Astrocyte (in vitro differentiated cells and primary cell): ENCODE results near the gene FGGY. TPM values are rescaled to one million over a fixed set of nuclear protein-coding genes. Genes with fewer than 3 reads are reported as not detected.

Source experiments
- DNase-seq: peaks from one replicate; pipeline ENCODE4 v3.0.0-alpha.2; 2010; ENCODE audit warnings: low read depth
- FAIRE-seq: peaks from 2 replicates; lab custom pipeline; 2011; peaks lifted over from hg19 to GRCh38; lab: Jason Lieb, UNC
- H2AFZ ChIP-seq: 2 replicates; pipeline ENCODE4 v1.6.0; 2012; ENCODE audit warnings: low read depth, low read length, inconsistent platforms
- H3K27ac ChIP-seq: 2 replicates; pipeline ENCODE4 v1.5.1; 2011; ENCODE audit warnings: low read depth, low read length, inconsistent platforms
- H3K27me3 ChIP-seq: 2 replicates; pipeline ENCODE4 v1.6.0; 2011; ENCODE audit warnings: low read length, inconsistent platforms; ENCODE audit not compliant: insufficient read depth
- H3K36me3 ChIP-seq: 2 replicates; pipeline ENCODE4 v1.5.1; 2011; ENCODE audit warnings: low read length, inconsistent platforms; ENCODE audit not compliant: insufficient read depth
- H3K4me1 ChIP-seq: 2 replicates; pipeline ENCODE4 v1.5.1; 2011; ENCODE audit warnings: low read length, inconsistent platforms; ENCODE audit not compliant: insufficient read depth
- H3K4me2 ChIP-seq: 2 replicates; pipeline ENCODE4 v1.6.0; 2012; ENCODE audit warnings: low read length, inconsistent platforms
- H3K4me3 ChIP-seq: 2 replicates; pipeline ENCODE4 v1.5.1; 2011; ENCODE audit warnings: low read depth, mild to moderate bottlenecking, low read length, inconsistent platforms; ENCODE audit not compliant: insufficient read depth
- H3K79me2 ChIP-seq: 2 replicates; pipeline ENCODE4 v1.6.0; 2012; ENCODE audit warnings: mild to moderate bottlenecking, low read length, inconsistent platforms; ENCODE audit not compliant: insufficient read depth
- H3K9ac ChIP-seq: 2 replicates; pipeline ENCODE4 v1.6.0; 2012; ENCODE audit warnings: mild to moderate bottlenecking, low read length, inconsistent platforms
- H3K9me3 ChIP-seq: 2 replicates; pipeline ENCODE4 v1.5.1; 2012; ENCODE audit warnings: low read depth, mild to moderate bottlenecking, low read length, inconsistent platforms; ENCODE audit not compliant: insufficient read depth
- H4K20me1 ChIP-seq: 2 replicates; pipeline ENCODE4 v1.6.0; 2012; ENCODE audit warnings: low read length, inconsistent platforms; ENCODE audit not compliant: insufficient read depth
- H3K27ac Mint-ChIP-seq: one replicate; pipeline ENCODE4 v1.8.0; 2021; ENCODE audit warnings: mild to moderate bottlenecking, mixed read lengths; ENCODE audit not compliant: unreplicated experiment
- H3K27me3 Mint-ChIP-seq: one replicate; pipeline ENCODE4 v1.8.0; 2021; ENCODE audit warnings: low read depth, mixed read lengths; ENCODE audit not compliant: unreplicated experiment
- H3K36me3 Mint-ChIP-seq: one replicate; pipeline ENCODE4 v1.8.0; 2021; ENCODE audit warnings: low read depth, mixed read lengths; ENCODE audit not compliant: unreplicated experiment
- H3K4me1 Mint-ChIP-seq: one replicate; pipeline ENCODE4 v1.8.0; 2021; ENCODE audit warnings: low read depth, mixed read lengths; ENCODE audit not compliant: unreplicated experiment
- H3K4me3 Mint-ChIP-seq: one replicate; pipeline ENCODE4 v1.8.0; 2021; ENCODE audit warnings: mild to moderate bottlenecking, moderate library complexity, mixed read lengths; ENCODE audit not compliant: unreplicated experiment
- H3K9me3 Mint-ChIP-seq: one replicate; pipeline ENCODE4 v1.8.0; 2021; ENCODE audit warnings: mild to moderate bottlenecking, mixed read lengths; ENCODE audit not compliant: unreplicated experiment
- CTCF ChIP-seq: IDR thresholded peaks from 2 replicates; pipeline ENCODE4 v1.5.1; 2011; ENCODE audit warnings: low read depth, mild to moderate bottlenecking, inconsistent platforms, low read length, moderate library complexity; ENCODE audit not compliant: insufficient read depth
- EZH2 ChIP-seq: IDR thresholded peaks from 2 replicates; pipeline ENCODE4 v1.6.1; 2012; ENCODE audit warnings: mild to moderate bottlenecking, low read length, inconsistent platforms; ENCODE audit not compliant: insufficient read depth
- total RNA-seq: library from RNA; stranded (reverse); gene quantifications from 2 replicates; pipeline ENCODE4 v1.2.1, GENCODE V29; 2021

FGGY gene
- total RNA-seq, 1 donor from 2014 or later, result 6.8 TPM

- no peak for FAIRE-seq
- Mint-ChIP-seq H3K9me3 (peaks cover 3% of the 10 kb centered on the region), H3K27me3 (no peaks in the 10 kb centered on the region), H3K36me3 (no peaks in the 10 kb centered on the region), H3K27ac (no peak overlapping the region), H3K4me1 (peaks cover 21% of the 10 kb centered on the region), H3K4me3 (no peak overlapping the region)
- H3K79me2 ChIP-seq, result no peaks in the 10 kb centered on the region
- no peaks in the 10 kb centered on the region for H3K9me3 ChIP-seq
- no peaks in the 10 kb centered on the region for H3K36me3 ChIP-seq
- no peak for DNase-seq
- no peak overlapping the region for H2AFZ ChIP-seq
- TF ChIP-seq EZH2 (no peak), CTCF (no peak)
- H3K9ac ChIP-seq, result no peak overlapping the region
- peaks cover 7% of the 10 kb centered on the region for H3K4me1 ChIP-seq
- H3K4me3 ChIP-seq, result no peak overlapping the region
- no peaks in the 10 kb centered on the region for H3K27me3 ChIP-seq
- H4K20me1 ChIP-seq, result no peaks in the 10 kb centered on the region
- H3K4me2 ChIP-seq, result no peak overlapping the region
- H3K27ac ChIP-seq, result no peak overlapping the region
These were observed 399.7 kb downstream of the FGGY start for GRCh38 chr1:59696421-59697115.

GRCh38 chr1:59697150-59697800 lies 400.4 kb downstream of the FGGY start:
- H3K4me3 ChIP-seq, result no peak overlapping the region
- H3K9me3 ChIP-seq, result no peaks in the 10 kb centered on the region
- no peaks in the 10 kb centered on the region for H4K20me1 ChIP-seq
- Mint-ChIP-seq H3K9me3 (peaks cover 3% of the 10 kb centered on the region), H3K27me3 (no peaks in the 10 kb centered on the region), H3K27ac (no peak overlapping the region), H3K4me1 (peaks cover 22% of the 10 kb centered on the region), H3K36me3 (no peaks in the 10 kb centered on the region), H3K4me3 (no peak overlapping the region)
- no peaks in the 10 kb centered on the region for H3K27me3 ChIP-seq
- no peaks in the 10 kb centered on the region for H3K79me2 ChIP-seq
- FAIRE-seq (no peak), DNase-seq (no peak)
- no peak overlapping the region for H3K9ac ChIP-seq
- no peak overlapping the region for H2AFZ ChIP-seq
- no peak overlapping the region for H3K4me2 ChIP-seq
- H3K27ac ChIP-seq, result no peak overlapping the region
- peaks cover 7% of the 10 kb centered on the region for H3K4me1 ChIP-seq
- no peak for TF ChIP-seq CTCF
- TF ChIP-seq EZH2, result no peak
- no peaks in the 10 kb centered on the region for H3K36me3 ChIP-seq

- no peaks in the 10 kb centered on the region for H3K27me3 ChIP-seq
- H3K36me3 Mint-ChIP-seq, result no peaks in the 10 kb centered on the region
- no peak overlapping the region for H3K4me2 ChIP-seq
- H3K27ac Mint-ChIP-seq, result peak overlapping the region; percentile 85
- H2AFZ ChIP-seq, result no peak overlapping the region
- H3K27ac ChIP-seq, result no peak overlapping the region
- no peak overlapping the region for H3K9ac ChIP-seq
- FAIRE-seq (no peak), DNase-seq (no peak)
- H3K4me3 ChIP-seq, result no peak overlapping the region
- TF ChIP-seq CTCF (no peak), EZH2 (no peak)
- no peak overlapping the region for H3K4me3 Mint-ChIP-seq
- H3K79me2 ChIP-seq, result no peaks in the 10 kb centered on the region
- no peaks in the 10 kb centered on the region for H3K27me3 Mint-ChIP-seq
- H3K4me1 ChIP-seq, result peaks cover 7% of the 10 kb centered on the region
- H4K20me1 ChIP-seq, result no peaks in the 10 kb centered on the region
- no peaks in the 10 kb centered on the region for H3K36me3 ChIP-seq
- no peaks in the 10 kb centered on the region for H3K9me3 ChIP-seq
- peaks cover 25% of the 10 kb centered on the region for H3K4me1 Mint-ChIP-seq
- H3K9me3 Mint-ChIP-seq, result peaks cover 3% of the 10 kb centered on the region
These were observed 401.5 kb downstream of the FGGY start for GRCh38 chr1:59698386-59698785.
